Vein endothelial cell (primary cell): ENCODE results near the gene CEP97. TPM values are rescaled to one million over a fixed set of nuclear protein-coding genes. Genes with fewer than 3 reads are reported as not detected.

ENCODE experiments used
- total RNA-seq: library from RNA; depleted of rRNA; stranded (reverse); fragments of >200 nt; gene quantifications from 2 replicates; pipeline ENCODE4 v1.2.3, GENCODE V29; 2012

The CEP97 gene
- total RNA-seq = 9.5 and 12.7 TPM in 2 replicates

GRCh38 chr3:101724329-101725193 lies at the start of gene CEP97:
TSS of gene CEP97 (plus strand) at chr3:101724614. CDS start at chr3:101724677, 63 bp downstream.

GRCh38 chr3:101676765-101677435 lies 47.5 kb upstream of the CEP97 start, which contains the start of gene ZBTB11:
TSS of gene ZBTB11 (minus strand) at chr3:101677132. CDS start at chr3:101676914, 218 bp downstream.

GRCh38 chr3:101779047-101779821 lies 54.8 kb downstream of the CEP97 start, which contains the start of gene NXPE3:
TSS of gene NXPE3 (plus strand) at chr3:101779211. CDS start at chr3:101785597, 6,386 bp downstream.

Other genes with a start within 250 kb of the CEP97 start
- 15.0 and 17.4 TPM in 2 replicates for gene SENP7, start 211.4 kb upstream of the CEP97 start, total RNA-seq
- gene TRMT10C, start 162.7 kb upstream of the CEP97 start, total RNA-seq = 34.1 and 36.6 TPM in 2 replicates
- 69.6 and 84.5 TPM in 2 replicates for gene PCNP, start 150.4 kb upstream of the CEP97 start, total RNA-seq
- gene ZBTB11, start 47.5 kb upstream of the CEP97 start, total RNA-seq = 20.9 and 24.3 TPM in 2 replicates
- 1,854 and 2,021 TPM in 2 replicates for gene RPL24, start 37.9 kb upstream of the CEP97 start, total RNA-seq
- 5.7 and 6.5 TPM in 2 replicates for gene NXPE3, start 54.6 kb downstream of the CEP97 start, total RNA-seq
- 58.7 and 65.0 TPM in 2 replicates for gene NFKBIZ, start 124.9 kb downstream of the CEP97 start, total RNA-seq